Tongue (tissue), 2 donors: Measurements from ENCODE around the gene RAB5IF. TPM values are rescaled to one million over a fixed set of nuclear protein-coding genes. Genes with fewer than 3 reads are reported as not detected.

Source experiments
- small RNA-seq: library from RNA; depleted of rRNA; stranded (forward); fragments of <200 nt; gene quantifications from one replicate; pipeline ENCODE3, GENCODE V24; 2014; ENCODE audit warnings: low replicate concordance
- total RNA-seq: library from RNA; depleted of rRNA; stranded (reverse); fragments of >200 nt; gene quantifications from one replicate; pipeline ENCODE4 v1.2.3, GENCODE V29; 2014

The RAB5IF gene
- total RNA-seq, 1 donor from 2014 or later: 54.2 TPM

Small RNA genes within 50 kb of the gene (small RNA-seq; reads per million reads assigned to genes)
- gene RF00017: not detected

Other genes starting within 250 kb of the RAB5IF start
- gene MYL9, start 64.3 kb upstream of the RAB5IF start, total RNA-seq: 8.3 TPM
- gene TGIF2, start 32.2 kb upstream of the RAB5IF start, total RNA-seq: 21.7 TPM
- 0.21 TPM for gene SLA2, start 40.4 kb downstream of the RAB5IF start, total RNA-seq
- 17.1 TPM for gene NDRG3, start 140.3 kb downstream of the RAB5IF start, total RNA-seq
- gene DSN1, start 168.0 kb downstream of the RAB5IF start, total RNA-seq: 10.7 TPM